ENCODE results near the gene TMPRSS7.

- TF ChIP-seq CTCF (IDR thresholded peaks at IDR 0.05) (no peak), POLR2A (IDR thresholded peaks at IDR 0.05; ENCODE audit: low read depth) (no peak)
Measured at GRCh38 chr3:112084980-112085705, 50.6 kb downstream of the TMPRSS7 start.

All from esophagus muscularis mucosa (tissue), 3 donors.